Activated effector memory CD4-positive, alpha-beta T cell treated with anti-CD3 and anti-CD28 coated beads, Interleukin-2, amount 50 U/mL, for 16 hours (primary cell): ENCODE results near the gene TICAM1.

Experiments used
- DNase-seq: peaks from one replicate; pipeline ENCODE4 v3.0.0-alpha.2; 2020

TICAM1 gene

GRCh38 chr19:4768934-4769777 is 62.4 kb downstream of the TICAM1 start:
- DNase-seq, result peak; percentile 89
